Testis (tissue), 3 donors: ENCODE results near the gene PIK3AP1. TPM values are rescaled to one million over a fixed set of nuclear protein-coding genes. Genes with fewer than 3 reads are reported as not detected.

Experiments used
- DNase-seq: peaks from one replicate; pipeline ENCODE4 v3.0.0-alpha.2; 2019
- H3K27ac ChIP-seq, 2 donors: fragments of 200-600 bp; sonication (generic); one replicate each; pipeline ENCODE4 v1.5.1; 2019
- H3K27me3 ChIP-seq: fragments of 200-600 bp; sonication (generic); one replicate; pipeline ENCODE4 v1.5.1; 2019
- H3K36me3 ChIP-seq: fragments of 200-600 bp; sonication (generic); one replicate; pipeline ENCODE4 v1.5.1; 2017; ENCODE audit warnings: low read depth; ENCODE audit errors: missing control alignments
- H3K4me1 ChIP-seq: fragments of 200-600 bp; sonication (generic); one replicate; pipeline ENCODE4 v1.5.1; 2019
- H3K4me3 ChIP-seq, 2 donors: fragments of 200-600 bp; sonication (generic); one replicate each; pipeline ENCODE4 v1.5.1; 2017 to 2019
- H3K9me3 ChIP-seq: fragments of 200-600 bp; sonication (generic); one replicate; pipeline ENCODE4 v1.5.1; 2017
- POLR2A ChIP-seq: fragments of 450-650 bp; IDR thresholded peaks from one replicate; pipeline ENCODE4 v1.6.1; 2017; ENCODE audit warnings: antibody characterized with exemption, mild to moderate bottlenecking, moderate library complexity
- WGBS, 2 donors: methylation state at CpG; one replicate each; pipeline ENCODE4 v1.1.5; 2018; 5-methylcytosine and 5-hydroxymethylcytosine counted together
- intact Hi-C: fragments of 100-400 bp; cut with DNase I; formaldehyde crosslinking; loops from one replicate; pipeline ENCODE4 v1.15.1; 2023; ENCODE audit warnings: low total_unique reads
- polyA plus RNA-seq: library from polyadenylated mRNA; stranded (reverse); fragments of 350-450 nt; fragmentation: Illumina TruSeq; extraction: RNeasy Lipid Tissue Mini Kit (QIAGEN cat#74804); gene quantifications from one replicate; pipeline ENCODE4 v1.2.3, GENCODE V29; 2014; ENCODE audit warnings: low read depth, low replicate concordance; ENCODE audit not compliant: insufficient read depth
- total RNA-seq, 2 donors: library from RNA; depleted of rRNA; stranded (reverse); fragments of >200 nt; gene quantifications; one replicate each; pipeline ENCODE4 v1.2.3, GENCODE V29; 2016
- TF ChIP-seq, protein P1 (sequence below), 3 experiments: fragments of 450-650 bp in 2 of 3; fragments of 200-600 bp in 1 of 3; sonication (generic) in 1 of 3; IDR thresholded peaks; one replicate each; pipeline ENCODE4 v1.5.1; 2016 to 2019; ENCODE audit warnings: antibody characterized with exemption in 3 of 3, mild to moderate bottlenecking in 2 of 3, moderate library complexity in 1 of 3

PIK3AP1 gene
- total and polyA plus RNA-seq, 3 donors from 2014 or later: 6.5 to 10.0 (median 6.6) TPM

DNA sequence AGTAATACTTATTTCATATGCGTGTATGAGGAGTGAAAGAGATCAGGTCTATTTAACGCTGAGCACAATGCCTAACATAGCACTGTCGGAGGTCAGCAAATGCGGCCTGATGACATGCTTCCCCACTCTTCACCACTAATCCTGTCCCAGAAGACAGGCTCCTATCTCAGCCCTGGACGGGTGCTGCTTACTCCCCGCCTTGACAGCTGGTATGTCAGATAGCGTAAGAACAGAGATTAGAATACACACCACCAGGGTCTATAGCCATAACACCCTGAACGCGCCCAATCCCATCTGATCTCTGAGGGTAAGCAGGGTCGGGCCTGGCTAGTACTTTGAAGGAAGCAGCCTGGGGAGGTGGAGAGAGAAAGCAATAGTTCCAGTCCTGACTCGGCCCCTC lies 101.2 kb downstream of the PIK3AP1 start:
- Histone ChIP-seq H3K27me3 (no peaks in the 10 kb centered on the region), H3K27ac (peak overlapping the region; percentile 52 to 68), H3K36me3 (no peaks in the 10 kb centered on the region), H3K4me1 (peaks cover 22% of the 10 kb centered on the region), H3K4me3 (no peak overlapping the region), H3K9me3 (no peaks in the 10 kb centered on the region)
- TF ChIP-seq, protein P1, sequence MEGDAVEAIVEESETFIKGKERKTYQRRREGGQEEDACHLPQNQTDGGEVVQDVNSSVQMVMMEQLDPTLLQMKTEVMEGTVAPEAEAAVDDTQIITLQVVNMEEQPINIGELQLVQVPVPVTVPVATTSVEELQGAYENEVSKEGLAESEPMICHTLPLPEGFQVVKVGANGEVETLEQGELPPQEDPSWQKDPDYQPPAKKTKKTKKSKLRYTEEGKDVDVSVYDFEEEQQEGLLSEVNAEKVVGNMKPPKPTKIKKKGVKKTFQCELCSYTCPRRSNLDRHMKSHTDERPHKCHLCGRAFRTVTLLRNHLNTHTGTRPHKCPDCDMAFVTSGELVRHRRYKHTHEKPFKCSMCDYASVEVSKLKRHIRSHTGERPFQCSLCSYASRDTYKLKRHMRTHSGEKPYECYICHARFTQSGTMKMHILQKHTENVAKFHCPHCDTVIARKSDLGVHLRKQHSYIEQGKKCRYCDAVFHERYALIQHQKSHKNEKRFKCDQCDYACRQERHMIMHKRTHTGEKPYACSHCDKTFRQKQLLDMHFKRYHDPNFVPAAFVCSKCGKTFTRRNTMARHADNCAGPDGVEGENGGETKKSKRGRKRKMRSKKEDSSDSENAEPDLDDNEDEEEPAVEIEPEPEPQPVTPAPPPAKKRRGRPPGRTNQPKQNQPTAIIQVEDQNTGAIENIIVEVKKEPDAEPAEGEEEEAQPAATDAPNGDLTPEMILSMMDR (IDR thresholded peaks at IDR 0.05): no peak
- no peak for TF ChIP-seq POLR2A
- intact Hi-C loops: no loop called here
- WGBS, 2 donors: 47 to 76% methylated on average over 11 of the region's 11 CpGs
- DNase-seq: no peak

DNA sequence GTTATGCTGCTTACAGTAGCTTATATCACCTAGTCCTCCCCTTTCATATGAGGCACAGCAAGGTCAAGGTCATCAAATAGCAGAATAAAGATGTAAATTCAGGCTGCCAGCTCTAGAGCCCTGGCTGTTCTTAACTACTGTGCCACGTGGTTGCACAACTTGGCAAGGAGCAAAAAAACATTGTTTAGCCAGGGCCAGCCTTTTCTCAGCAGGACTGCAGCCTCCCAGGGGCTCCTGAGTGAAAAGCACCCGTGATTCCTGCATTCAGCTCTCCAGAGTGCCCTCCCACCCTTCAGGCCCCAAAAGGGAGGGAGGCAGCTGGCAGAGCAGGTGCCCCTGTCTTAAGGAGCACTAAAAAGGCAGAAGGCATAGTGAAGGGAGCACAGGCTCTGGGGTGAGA lies 101.7 kb downstream of the PIK3AP1 start:
- Histone ChIP-seq H3K36me3 (no peaks in the 10 kb centered on the region), H3K27ac (peak overlapping the region; percentile 52 to 68), H3K4me3 (no peak overlapping the region), H3K4me1 (peaks cover 22% of the 10 kb centered on the region), H3K9me3 (no peaks in the 10 kb centered on the region), H3K27me3 (no peaks in the 10 kb centered on the region)
- intact Hi-C loops: no loop called here
- 27 to 59% methylated on average over 2 of the region's 2 CpGs for WGBS, 2 donors
- DNase-seq: peak; percentile 87
- TF ChIP-seq POLR2A: no peak
- TF ChIP-seq, protein P1 (IDR thresholded peaks at IDR 0.05): no peak

DNA sequence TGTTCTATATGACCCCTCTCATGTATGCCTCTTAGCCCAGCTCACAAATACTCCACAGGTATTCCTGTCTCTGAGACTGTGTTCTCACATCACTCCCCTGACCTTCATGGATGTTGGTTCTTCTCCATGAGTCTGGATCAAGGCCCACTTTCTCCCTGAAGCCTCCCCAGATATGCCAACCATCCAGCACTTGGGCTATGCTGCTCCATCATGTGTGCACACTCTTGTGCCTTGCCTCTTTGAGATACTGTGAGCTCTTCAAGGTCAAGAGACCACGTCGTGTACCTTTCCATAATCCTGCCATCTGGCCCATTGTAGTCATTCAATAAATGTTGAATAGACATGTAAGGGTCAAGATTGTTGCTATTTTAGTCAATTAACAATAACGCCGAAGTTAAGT lies 103.4 kb downstream of the PIK3AP1 start:
- H3K27me3 ChIP-seq: no peaks in the 10 kb centered on the region
- intact Hi-C loops: no loop called here
- TF ChIP-seq, protein P1 (IDR thresholded peaks at IDR 0.05): no peak
- no peak for TF ChIP-seq POLR2A
- no peaks in the 10 kb centered on the region for H3K9me3 ChIP-seq
- no peaks in the 10 kb centered on the region for H3K36me3 ChIP-seq
- WGBS, 2 donors: 60 to 64% methylated on average over 4 of the region's 4 CpGs
- DNase-seq: no peak
- no peak overlapping the region for H3K27ac ChIP-seq
- H3K4me3 ChIP-seq: no peak overlapping the region
- H3K4me1 ChIP-seq: peaks cover 22% of the 10 kb centered on the region

DNA sequence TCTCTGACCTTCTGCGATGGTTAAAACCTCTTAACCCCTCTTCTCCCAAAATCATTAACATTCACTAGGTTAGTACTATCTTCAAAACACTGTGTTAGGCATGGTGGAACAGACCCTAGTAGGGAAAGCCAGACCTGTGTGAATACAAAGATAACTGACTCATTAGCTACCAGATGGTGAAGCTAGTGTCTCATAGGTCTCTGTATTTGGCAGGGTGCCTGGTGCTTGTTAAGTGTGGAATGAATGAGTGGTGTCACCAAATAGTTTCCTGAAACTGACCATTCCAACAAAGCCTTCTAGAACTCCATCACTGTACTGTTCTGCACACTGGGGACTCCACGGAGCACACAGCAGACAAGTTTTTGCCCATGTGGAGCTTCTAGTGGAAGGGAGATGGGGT lies 105.8 kb downstream of the PIK3AP1 start:
- H3K27ac ChIP-seq: no peak overlapping the region
- no peak overlapping the region for H3K4me3 ChIP-seq
- intact Hi-C loops: no loop called here
- no peaks in the 10 kb centered on the region for H3K36me3 ChIP-seq
- no peaks in the 10 kb centered on the region for H3K27me3 ChIP-seq
- TF ChIP-seq, protein P1 (IDR thresholded peaks at IDR 0.05): no peak
- TF ChIP-seq POLR2A: no peak
- H3K9me3 ChIP-seq: no peaks in the 10 kb centered on the region
- DNase-seq: no peak
- 73 to 75% methylated on average over 2 of the region's 2 CpGs for WGBS, 2 donors
- peaks cover 15% of the 10 kb centered on the region for H3K4me1 ChIP-seq

DNA sequence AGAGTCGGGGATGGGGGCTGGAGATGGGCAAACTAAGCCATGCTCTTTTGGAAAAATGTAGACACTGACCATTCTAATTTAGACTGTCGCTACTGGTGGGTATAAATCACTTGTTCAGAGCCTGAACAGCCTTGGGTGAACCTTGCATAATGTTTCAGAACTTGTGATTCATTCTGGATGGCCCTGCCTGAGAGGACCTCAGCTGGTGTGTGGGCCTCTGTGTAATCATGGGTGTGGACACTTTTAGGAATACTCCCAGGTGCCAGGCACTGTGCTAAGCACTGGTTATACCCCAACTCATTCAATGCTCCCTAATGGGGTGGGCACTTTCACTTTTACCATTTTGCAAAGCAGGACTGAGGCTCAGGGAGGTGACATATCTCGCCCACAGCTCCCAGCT lies 106.7 kb downstream of the PIK3AP1 start:
- peaks cover 5% of the 10 kb centered on the region for H3K4me1 ChIP-seq
- DNase-seq: no peak
- TF ChIP-seq POLR2A: no peak
- TF ChIP-seq, protein P1 (IDR thresholded peaks at IDR 0.05): no peak
- intact Hi-C loops: no loop called here
- H3K9me3 ChIP-seq: no peaks in the 10 kb centered on the region
- H3K27me3 ChIP-seq: no peaks in the 10 kb centered on the region
- no peak overlapping the region for H3K4me3 ChIP-seq
- no peak overlapping the region for H3K27ac ChIP-seq
- no peaks in the 10 kb centered on the region for H3K36me3 ChIP-seq
- WGBS, 2 donors: 91 to 94% methylated on average over 2 to 3 of the region's 3 CpGs
